GM12878 (cell line): ENCODE results near the gene ADGRG1. TPM values are rescaled to one million over a fixed set of nuclear protein-coding genes. Genes with fewer than 3 reads are reported as not detected.
A peak's percentile ranks its signal among the peaks of the same experiment; 100 is the strongest.

Experiments used
- BCL11A ChIP-seq: IDR thresholded peaks from 2 replicates; pipeline ENCODE4 v1.6.1; 2011; ENCODE audit warnings: low read depth, low read length
- EP300 ChIP-seq, 2 experiments: fragments of 150-350 bp in 1 of 2; IDR thresholded peaks; 2 replicates each; pipeline ENCODE4 v1.6.1; 2011 to 2012; ENCODE audit warnings: low read depth in 2 of 2, low read length in 2 of 2, borderline replicate concordance in 1 of 2, improper control_type of control experiment in 1 of 2, inconsistent platforms in 1 of 2; ENCODE audit not compliant: control insufficient read depth in 1 of 2
- ESRRA ChIP-seq: IDR thresholded peaks from 2 replicates; pipeline ENCODE4 v1.6.1; 2012; ENCODE audit warnings: mild to moderate bottlenecking, low read length, improper control_type of control experiment
- GABPA ChIP-seq: IDR thresholded peaks from 2 replicates; pipeline ENCODE4 v1.6.1; 2014; ENCODE audit warnings: antibody characterized with exemption, low read depth, mild to moderate bottlenecking, inconsistent platforms
- HDGF ChIP-seq: fragments of 450-650 bp; IDR thresholded peaks from 2 replicates; pipeline ENCODE4 v1.6.1; 2016; ENCODE audit warnings: antibody characterized with exemption
- IRF4 ChIP-seq: IDR thresholded peaks from 2 replicates; pipeline ENCODE4 v1.6.1; 2011; ENCODE audit warnings: low read depth, low read length
- MEF2B ChIP-seq: fragments of 450-650 bp; IDR thresholded peaks from 2 replicates; pipeline ENCODE4 v1.6.1; 2018; ENCODE audit warnings: mild to moderate bottlenecking, moderate library complexity; ENCODE audit not compliant: partially characterized antibody, poor library complexity, severe bottlenecking
- MYB ChIP-seq: fragments of 150-350 bp; IDR thresholded peaks from 2 replicates; pipeline ENCODE4 v1.6.1; 2014; ENCODE audit warnings: mild to moderate bottlenecking, low read depth, low read length, borderline replicate concordance
- NBN ChIP-seq: fragments of 450-650 bp; IDR thresholded peaks from 2 replicates; pipeline ENCODE4 v1.6.1; 2016
- NR2F1 ChIP-seq: fragments of 450-650 bp; conservative IDR thresholded peaks from 2 replicates; pipeline ENCODE4 v1.6.1; 2017; ENCODE audit warnings: mild to moderate bottlenecking
- POLR2A ChIP-seq: IDR thresholded peaks from 2 replicates; pipeline ENCODE4 v1.6.1; 2011; ENCODE audit warnings: low read depth, mild to moderate bottlenecking, low read length
- POLR2AphosphoS2 ChIP-seq: IDR thresholded peaks from 2 replicates; pipeline ENCODE4 v1.6.1; 2011; ENCODE audit warnings: low read depth, mild to moderate bottlenecking, low read length, improper control_type of control experiment, moderate library complexity
- SIN3A ChIP-seq: IDR thresholded peaks from 2 replicates; pipeline ENCODE4 v1.6.1; 2012; ENCODE audit warnings: low read depth, low read length, improper control_type of control experiment
- SIX5 ChIP-seq: IDR thresholded peaks from 2 replicates; pipeline ENCODE4 v1.6.1; 2011; ENCODE audit warnings: mild to moderate bottlenecking, low read depth, low read length, moderate library complexity; ENCODE audit not compliant: severe bottlenecking
- SMC3 ChIP-seq: IDR thresholded peaks from 2 replicates; pipeline ENCODE4 v1.6.1; 2011; ENCODE audit warnings: low read length, improper control_type of control experiment, borderline replicate concordance
- SPI1 ChIP-seq: IDR thresholded peaks from 2 replicates; pipeline ENCODE4 v1.6.1; 2011; ENCODE audit warnings: low read depth, mild to moderate bottlenecking, low read length, moderate library complexity, borderline replicate concordance; ENCODE audit not compliant: insufficient read depth
- TBL1XR1 ChIP-seq: IDR thresholded peaks from 2 replicates; pipeline ENCODE4 v1.6.1; 2012; ENCODE audit warnings: low read depth, low read length, improper control_type of control experiment
- TCF7 ChIP-seq: IDR thresholded peaks from 2 replicates; pipeline ENCODE4 v1.6.1; 2014; ENCODE audit warnings: antibody characterized with exemption, borderline replicate concordance
- ZZZ3 ChIP-seq: IDR thresholded peaks from 2 replicates; pipeline ENCODE4 v1.6.1; 2011; ENCODE audit warnings: low read depth; ENCODE audit not compliant: control insufficient read depth, insufficient read length
- polyA plus RNA-seq, 11 experiments: library from polyadenylated mRNA; depleted of rRNA in 4 of 11; unstranded in 6 of 11; stranded (reverse) in 5 of 11; fragments of >200 nt; fragmentation: Nextera tagmentation in 4 of 11; fragmentation: Illumina TruSeq in 1 of 11; extraction: Ambion mirVana in 4 of 11; extraction: Trizol in 1 of 11; gene quantifications; 1 replicate in 1 of 11; 2 replicates in 10 of 11; pipeline versions ENCODE4 v1.2.1 to v1.2.3, GENCODE V29; 2011 to 2016; ENCODE audit warnings: inconsistent platforms in 2 of 11, missing spikeins in 2 of 11, low read depth in 1 of 11
- total RNA-seq, 4 experiments: library from RNA; depleted of rRNA in 3 of 4; stranded (reverse); fragments of >200 nt in 3 of 4; fragmentation: Illumina TruSeq in 1 of 4; extraction: Trizol in 1 of 4; gene quantifications; 2 replicates each; pipeline versions ENCODE4 v1.2.1 to v1.2.3, GENCODE V29; 2013 to 2021
- TF ChIP-seq, protein P1 (sequence below): IDR thresholded peaks from 2 replicates; pipeline ENCODE4 v1.6.1; 2011; ENCODE audit warnings: mild to moderate bottlenecking, low read depth, low read length, moderate library complexity; ENCODE audit not compliant: insufficient replicate concordance
- TF ChIP-seq, protein P2 (sequence below): fragments of 450-650 bp; IDR thresholded peaks from 2 replicates; pipeline ENCODE4 v1.6.1; 2014; ENCODE audit warnings: mild to moderate bottlenecking
- TF ChIP-seq, protein P3 (sequence below): IDR thresholded peaks from 2 replicates; pipeline ENCODE4 v1.6.1; 2012; ENCODE audit warnings: low read length, inconsistent platforms
- TF ChIP-seq, protein P4 (sequence below): fragments of 450-650 bp; IDR thresholded peaks from 2 replicates; pipeline ENCODE4 v1.6.1; 2017; ENCODE audit warnings: mild to moderate bottlenecking, low read depth, inconsistent platforms; ENCODE audit not compliant: poor library complexity, severe bottlenecking

The ADGRG1 gene
- total and polyA plus RNA-seq, 10 of the 15 experiments (the other 5 are each of a cell fraction or from before 2014, with no cell fraction given): 0.07 to 2.0 (median 0.75) TPM

- no peak for TF ChIP-seq SIN3A
- TF ChIP-seq, protein P1, sequence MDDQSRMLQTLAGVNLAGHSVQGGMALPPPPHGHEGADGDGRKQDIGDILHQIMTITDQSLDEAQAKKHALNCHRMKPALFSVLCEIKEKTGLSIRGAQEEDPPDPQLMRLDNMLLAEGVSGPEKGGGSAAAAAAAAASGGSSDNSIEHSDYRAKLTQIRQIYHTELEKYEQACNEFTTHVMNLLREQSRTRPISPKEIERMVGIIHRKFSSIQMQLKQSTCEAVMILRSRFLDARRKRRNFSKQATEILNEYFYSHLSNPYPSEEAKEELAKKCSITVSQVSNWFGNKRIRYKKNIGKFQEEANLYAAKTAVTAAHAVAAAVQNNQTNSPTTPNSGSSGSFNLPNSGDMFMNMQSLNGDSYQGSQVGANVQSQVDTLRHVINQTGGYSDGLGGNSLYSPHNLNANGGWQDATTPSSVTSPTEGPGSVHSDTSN: peak; percentile 66
- TF ChIP-seq, protein P2, sequence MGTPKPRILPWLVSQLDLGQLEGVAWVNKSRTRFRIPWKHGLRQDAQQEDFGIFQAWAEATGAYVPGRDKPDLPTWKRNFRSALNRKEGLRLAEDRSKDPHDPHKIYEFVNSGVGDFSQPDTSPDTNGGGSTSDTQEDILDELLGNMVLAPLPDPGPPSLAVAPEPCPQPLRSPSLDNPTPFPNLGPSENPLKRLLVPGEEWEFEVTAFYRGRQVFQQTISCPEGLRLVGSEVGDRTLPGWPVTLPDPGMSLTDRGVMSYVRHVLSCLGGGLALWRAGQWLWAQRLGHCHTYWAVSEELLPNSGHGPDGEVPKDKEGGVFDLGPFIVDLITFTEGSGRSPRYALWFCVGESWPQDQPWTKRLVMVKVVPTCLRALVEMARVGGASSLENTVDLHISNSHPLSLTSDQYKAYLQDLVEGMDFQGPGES: no peak
- TF ChIP-seq SIX5: no peak
- peak; percentile 30; the same call in 1 of the 2 replicates for TF ChIP-seq SMC3
- TF ChIP-seq ESRRA: no peak
- TF ChIP-seq TBL1XR1: peak; percentile 81; the same call in 1 of the 2 replicates
- TF ChIP-seq SPI1: no peak
- TF ChIP-seq NBN: peak; percentile 74; the same call in 1 of the 2 replicates
- peak; percentile 67 for TF ChIP-seq GABPA
- TF ChIP-seq POLR2A: peak; percentile 42; the same call in 1 of the 2 replicates
- peak; percentile 74; the same call in 1 of the 2 replicates for TF ChIP-seq IRF4
- TF ChIP-seq MYB: 0 out of 2 replicates have a peak, but pooled peaks have one; percentile 36
- peak; percentile 90 for TF ChIP-seq MEF2B
- TF ChIP-seq, protein P3, sequence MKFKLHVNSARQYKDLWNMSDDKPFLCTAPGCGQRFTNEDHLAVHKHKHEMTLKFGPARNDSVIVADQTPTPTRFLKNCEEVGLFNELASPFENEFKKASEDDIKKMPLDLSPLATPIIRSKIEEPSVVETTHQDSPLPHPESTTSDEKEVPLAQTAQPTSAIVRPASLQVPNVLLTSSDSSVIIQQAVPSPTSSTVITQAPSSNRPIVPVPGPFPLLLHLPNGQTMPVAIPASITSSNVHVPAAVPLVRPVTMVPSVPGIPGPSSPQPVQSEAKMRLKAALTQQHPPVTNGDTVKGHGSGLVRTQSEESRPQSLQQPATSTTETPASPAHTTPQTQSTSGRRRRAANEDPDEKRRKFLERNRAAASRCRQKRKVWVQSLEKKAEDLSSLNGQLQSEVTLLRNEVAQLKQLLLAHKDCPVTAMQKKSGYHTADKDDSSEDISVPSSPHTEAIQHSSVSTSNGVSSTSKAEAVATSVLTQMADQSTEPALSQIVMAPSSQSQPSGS: peak; percentile 97
- TF ChIP-seq EP300 (IDR thresholded peaks at IDR 0.05; ENCODE audit: borderline replicate concordance in 1 of 2, control insufficient read depth in 1 of 2, low read depth in 2 of 2, low read length in 2 of 2): peak; percentile 90 to 99; a peak in 3 of 4 replicates
- peak; percentile 95 for TF ChIP-seq BCL11A
- TF ChIP-seq ZZZ3: no peak
- TF ChIP-seq HDGF: no peak
- peak; percentile 54 for TF ChIP-seq NR2F1
- TF ChIP-seq, protein P4, sequence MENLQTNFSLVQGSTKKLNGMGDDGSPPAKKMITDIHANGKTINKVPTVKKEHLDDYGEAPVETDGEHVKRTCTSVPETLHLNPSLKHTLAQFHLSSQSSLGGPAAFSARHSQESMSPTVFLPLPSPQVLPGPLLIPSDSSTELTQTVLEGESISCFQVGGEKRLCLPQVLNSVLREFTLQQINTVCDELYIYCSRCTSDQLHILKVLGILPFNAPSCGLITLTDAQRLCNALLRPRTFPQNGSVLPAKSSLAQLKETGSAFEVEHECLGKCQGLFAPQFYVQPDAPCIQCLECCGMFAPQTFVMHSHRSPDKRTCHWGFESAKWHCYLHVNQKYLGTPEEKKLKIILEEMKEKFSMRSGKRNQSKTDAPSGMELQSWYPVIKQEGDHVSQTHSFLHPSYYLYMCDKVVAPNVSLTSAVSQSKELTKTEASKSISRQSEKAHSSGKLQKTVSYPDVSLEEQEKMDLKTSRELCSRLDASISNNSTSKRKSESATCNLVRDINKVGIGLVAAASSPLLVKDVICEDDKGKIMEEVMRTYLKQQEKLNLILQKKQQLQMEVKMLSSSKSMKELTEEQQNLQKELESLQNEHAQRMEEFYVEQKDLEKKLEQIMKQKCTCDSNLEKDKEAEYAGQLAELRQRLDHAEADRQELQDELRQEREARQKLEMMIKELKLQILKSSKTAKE: peak; percentile 68
- TF ChIP-seq POLR2AphosphoS2: no peak
- peak; percentile 60; the same call in 1 of the 2 replicates for TF ChIP-seq TCF7
Measured at GRCh38 chr16:57609541-57610401, 18.7 kb upstream of the ADGRG1 start (continued).
